GM21528 (cell line): Measurements from ENCODE around the gene STX8.
"Not testable (repeated sequence)": the region's sequence is repeated elsewhere in the genome, so short reads cannot be mapped to it uniquely, and the experiment has no call there.

Source experiments
- ATAC-seq: cut with Tn5 transposase; IDR thresholded peaks from one replicate; pipeline ENCODE4 v1.9.1; 2021; ENCODE audit warnings: mild to moderate bottlenecking, moderate library complexity; ENCODE audit not compliant: unreplicated experiment, low FRiP score

STX8 gene

DNA sequence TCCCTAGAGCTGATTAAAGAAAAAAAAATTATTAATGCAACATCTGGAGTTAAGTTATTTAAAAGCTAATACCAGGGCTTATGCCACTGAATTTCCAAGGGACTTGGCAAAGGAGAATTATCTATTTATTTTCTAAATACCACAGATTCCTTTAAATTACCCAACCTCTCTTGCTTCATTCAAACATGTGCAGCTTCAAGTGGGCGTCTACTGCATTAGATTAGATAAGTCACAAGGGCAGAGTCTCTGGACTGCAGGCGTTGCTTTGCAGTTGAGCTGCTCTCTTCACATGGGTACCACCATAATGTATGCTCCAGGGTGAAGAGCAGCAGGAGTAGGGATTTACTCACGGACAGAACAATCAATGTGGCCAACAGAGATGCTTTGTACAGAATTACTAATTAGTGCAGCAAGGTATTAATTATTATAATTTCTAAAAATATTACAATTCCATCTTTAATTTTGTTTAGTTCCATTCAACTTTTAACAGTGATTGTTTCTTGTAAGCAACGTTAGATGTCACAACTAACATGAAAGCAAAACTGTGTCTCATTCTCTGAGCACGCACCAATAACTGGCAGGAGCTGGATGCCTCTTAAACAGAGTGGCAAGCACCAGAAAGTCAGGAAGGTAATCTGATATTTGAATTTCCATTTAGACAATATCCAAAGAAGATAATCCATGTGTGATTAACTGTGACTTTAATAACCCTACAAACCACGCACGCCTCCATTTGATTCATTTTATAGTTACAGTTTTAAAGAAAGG is 214.2 kb downstream of the STX8 start:
- ATAC-seq: no peak

DNA sequence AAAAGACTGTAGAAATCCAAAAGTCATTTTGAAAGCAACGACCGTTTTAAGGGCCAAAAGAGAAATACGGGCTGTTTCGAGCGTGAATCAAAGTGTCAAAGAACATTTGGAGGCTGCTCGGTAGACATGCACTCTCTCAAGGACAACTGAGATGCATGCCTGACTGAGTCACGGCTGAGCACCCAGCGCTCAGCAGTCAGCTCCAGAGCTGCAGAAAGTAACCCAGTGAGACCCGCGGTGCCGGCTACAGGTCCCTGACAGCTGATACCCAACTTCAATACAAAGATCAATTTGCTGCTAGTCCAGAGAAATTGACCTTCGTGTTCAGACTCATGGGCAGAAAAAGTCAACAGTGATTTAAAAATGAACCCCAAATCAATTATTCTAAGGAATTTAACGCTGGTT is 214.9 kb downstream of the STX8 start:
- no peak for ATAC-seq

DNA sequence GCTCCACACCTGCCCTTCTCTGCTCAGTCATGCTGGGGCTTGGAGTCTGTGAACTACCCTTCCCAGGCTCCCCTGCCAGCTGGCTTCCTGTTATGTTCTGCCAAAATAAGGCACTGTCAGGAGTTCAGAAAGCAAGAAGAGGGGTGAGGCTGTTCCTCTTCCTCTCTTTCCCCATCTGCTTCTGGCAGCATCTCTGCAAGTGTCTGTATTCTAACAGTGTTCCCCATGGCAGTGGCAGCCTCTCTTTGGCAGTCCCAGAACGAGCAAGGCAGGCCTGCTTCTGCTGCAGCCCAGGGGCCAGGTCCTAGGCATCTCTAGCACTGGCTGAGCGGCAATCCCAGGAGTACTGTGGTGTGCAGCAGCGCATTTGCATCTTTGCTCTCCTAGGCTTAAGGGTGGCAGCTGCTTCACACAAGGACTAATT is 219.1 kb downstream of the STX8 start:
- ATAC-seq: no peak

DNA sequence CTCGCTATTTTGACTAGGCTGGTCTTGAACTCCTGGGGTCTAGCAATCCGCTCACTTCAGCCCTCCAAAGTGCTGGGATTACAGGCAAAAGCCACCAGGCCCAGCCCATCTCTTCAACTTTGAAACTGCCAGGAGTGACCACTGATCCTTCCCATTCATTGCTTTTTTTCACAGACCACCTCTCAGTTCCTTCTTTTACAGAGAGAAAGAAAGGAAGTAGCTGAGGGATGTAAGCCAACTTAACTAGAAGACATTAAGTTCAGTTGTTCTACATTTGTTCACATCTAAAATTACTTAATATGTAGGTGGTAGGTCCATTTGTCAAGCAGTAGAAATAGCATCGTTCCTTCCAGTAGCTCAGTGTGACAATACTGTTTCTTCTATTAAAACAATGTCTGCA is 219.8 kb downstream of the STX8 start:
- ATAC-seq: no peak

DNA sequence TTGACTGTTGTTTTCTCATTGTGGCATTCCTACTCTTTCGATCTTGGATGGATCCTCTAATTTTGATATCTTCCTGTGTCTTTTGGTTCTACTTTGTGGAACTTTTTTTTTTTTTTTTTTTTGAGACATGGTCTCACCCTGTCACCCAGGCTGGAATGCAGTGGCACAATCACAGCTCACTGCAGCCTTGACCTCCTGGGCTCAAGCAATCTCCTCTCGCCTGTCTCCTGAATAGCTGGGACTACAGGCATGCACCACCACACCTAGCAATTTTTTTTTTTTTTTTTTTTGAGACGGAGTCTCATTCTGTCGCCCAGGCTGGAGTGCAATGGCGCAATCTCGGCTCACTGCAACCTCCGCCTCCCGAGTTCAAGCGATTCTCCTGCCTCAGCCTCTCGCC is 220.4 kb downstream of the STX8 start:
- not testable (repeated sequence) for ATAC-seq

DNA sequence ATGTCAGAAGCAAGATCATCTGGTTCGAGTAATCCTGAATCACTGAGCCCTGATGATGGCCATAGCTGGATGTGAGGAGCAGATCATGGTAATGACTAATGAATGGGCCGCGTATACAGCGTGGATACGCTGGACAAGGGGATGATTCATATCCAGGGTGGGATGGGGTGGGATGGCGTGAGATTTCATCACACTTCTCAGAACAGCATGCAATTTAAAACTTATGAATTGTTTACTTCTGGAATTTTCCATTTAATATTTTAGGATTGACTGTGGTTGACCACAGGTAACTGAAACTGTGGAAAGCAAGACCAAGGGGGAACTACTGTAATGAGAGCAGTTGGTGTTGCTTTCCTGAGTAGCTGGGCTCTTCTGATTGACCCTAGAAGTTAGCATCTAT is 225.5 kb downstream of the STX8 start:
- ATAC-seq: no peak

DNA sequence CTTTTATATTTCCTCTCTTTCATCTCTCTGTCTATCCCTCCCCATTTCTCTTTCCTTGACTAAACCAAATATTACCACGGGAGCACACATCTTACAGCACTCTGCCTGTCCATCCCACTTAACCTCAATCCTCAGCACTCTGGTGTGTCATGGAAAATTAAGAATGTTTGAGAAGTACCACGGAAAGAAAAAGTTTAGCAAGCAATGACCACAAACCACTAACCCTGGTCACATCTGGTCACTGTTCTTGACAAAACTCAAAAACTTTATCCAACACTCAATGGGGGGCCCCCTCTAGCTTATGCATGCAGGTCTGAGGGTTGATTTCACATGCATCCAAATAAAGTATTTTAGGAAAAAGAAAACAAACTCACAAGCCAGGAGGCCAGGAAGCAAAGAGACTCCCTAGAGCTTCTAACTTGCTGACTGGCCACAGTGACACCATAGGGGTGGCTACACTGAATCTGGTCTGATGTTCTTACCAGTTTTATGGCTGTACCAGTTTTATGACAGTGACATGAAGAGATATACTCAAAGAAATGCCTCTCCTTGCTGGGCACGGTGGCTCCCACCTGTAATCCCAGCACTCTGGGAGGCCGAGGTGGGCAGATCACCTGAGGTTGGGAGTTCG is 229.2 kb downstream of the STX8 start:
- no peak for ATAC-seq

DNA sequence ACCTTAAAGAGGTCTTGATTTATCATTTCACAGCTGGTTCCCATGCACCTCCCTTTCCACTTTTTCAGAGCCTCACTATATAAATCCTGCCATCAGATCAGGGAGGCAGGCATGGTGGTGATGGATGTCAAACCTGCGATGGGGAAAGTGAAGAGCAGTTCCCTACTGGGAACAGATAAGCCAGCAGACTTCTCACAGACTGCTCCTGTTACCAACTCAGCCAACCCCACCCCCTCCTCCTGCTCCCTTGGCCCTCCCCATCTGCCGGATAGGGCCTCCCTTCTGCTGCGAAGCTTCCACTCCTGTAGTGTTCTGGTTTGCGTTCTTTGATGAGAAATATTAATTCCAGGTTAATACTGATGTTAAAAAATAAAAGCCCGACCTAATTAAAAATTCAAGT is 232.1 kb downstream of the STX8 start:
- no peak for ATAC-seq

DNA sequence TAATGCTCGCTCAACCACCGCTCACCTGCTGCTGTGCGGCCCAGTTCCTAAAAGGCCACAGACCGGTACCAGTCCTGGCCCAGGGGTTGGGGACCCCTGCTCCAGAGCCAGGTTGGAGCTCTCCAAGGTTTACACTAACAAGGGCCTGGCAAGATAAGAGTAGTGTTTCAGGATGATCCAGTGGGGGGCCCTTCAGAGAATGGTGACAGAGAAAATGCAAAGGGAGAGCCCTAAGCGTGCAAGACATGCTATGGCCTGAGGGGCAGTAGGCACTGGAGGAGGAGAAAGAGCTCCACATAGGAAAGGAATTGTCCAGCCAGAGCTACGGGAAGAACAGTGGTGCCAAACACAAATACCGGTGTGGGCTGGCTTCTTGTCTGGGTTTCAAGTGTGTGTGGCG is 233.4 kb downstream of the STX8 start:
- ATAC-seq: no peak

DNA sequence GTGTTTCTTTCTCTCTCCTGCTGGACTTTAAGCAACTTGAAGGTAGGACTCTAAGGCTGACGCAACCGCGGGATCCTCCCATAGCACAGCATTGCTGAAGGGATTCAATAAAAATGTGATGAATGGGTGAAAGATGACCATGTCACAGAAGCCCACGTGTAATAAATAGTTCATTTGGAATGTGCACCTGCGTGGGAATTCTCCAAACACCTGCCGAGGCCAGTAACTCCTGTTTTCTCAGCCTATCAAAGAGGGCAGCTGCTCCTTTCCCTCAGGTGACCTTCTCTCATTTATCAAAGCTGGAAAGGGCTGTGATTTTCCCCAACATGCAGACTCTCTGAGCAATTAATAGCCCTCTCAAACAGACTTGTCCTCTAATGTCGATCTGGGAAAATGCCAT is 235.7 kb downstream of the STX8 start:
- ATAC-seq: no peak

DNA sequence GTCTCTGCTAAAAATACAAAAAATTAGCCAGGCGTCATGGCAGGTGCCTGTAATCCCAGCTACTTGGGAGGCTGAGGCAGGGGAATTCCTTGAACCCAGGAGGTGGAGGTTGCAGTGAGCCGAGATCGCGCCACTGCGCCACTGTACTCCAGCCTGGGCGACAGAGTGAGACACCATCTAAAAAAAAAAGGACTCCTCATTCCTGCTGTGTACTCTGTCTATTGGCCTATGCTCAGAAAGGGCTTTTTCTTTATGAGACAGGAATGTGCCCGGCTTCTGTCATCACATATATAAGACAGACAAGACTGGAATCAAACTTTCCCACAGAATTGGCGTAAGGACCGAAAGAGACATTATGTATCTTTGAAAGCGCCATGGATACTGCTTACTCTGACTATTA is 236.1 kb downstream of the STX8 start:
- ATAC-seq: not testable (repeated sequence)

DNA sequence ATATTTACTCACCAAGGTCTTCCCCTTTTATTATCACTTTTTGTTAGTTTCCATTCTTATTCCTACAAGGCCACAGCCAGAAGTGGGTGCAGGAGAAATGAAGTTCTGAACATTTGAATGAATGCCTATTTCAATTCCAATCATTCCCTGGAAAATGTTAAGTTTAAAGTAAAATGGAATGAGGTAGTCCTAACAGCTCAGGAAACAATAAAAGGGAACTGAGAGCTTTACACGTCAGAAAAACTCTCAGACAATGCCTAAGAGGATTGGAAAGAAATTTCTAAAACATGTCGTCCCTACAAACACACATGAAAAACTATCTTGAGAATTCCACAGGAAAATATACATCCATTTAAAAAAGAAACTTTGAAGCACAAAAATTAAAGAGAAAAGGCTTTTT is 238.8 kb downstream of the STX8 start:
- ATAC-seq: no peak

DNA sequence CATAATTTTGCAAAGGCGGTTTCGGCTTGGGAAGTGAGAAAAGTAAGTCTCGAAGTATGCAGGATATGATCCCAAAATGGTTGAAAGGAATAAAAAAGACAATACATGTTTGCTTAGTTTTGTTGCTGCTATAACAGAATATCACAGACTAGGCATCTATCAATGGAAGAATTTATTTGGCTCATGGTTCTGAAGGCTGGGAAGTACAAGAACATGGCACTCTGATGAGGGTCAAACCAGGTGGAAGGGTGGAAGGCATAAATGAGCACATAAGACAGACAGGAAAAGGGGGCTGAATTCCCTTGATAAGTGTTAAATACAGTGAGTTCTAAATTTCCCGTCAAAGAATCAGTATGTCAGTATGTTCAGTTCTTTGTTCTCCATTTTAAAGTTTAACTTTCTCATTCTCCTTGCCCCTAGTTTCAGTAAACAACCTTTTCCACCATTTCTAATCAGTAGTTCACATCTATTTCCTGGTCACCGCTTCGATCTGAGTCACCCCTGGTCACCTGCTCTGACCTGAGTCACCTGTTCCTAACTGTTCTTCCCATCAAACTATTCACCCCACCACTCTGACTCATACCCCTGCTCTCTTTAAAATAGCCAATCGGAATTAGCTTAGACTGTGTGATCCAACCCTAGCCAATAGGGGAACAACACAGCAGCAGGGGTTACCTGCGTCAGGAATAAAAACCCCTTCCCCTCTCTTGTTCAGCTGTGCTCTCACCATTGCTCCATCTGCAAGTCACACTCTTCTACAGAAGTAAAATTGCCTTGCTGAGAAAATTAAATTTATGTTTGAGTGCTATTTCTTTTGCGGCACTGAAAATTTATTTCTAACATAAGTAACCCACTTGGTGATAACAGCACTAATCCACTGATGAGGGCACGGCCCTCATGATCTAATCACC is 240.8 kb downstream of the STX8 start:
- ATAC-seq: no peak

DNA sequence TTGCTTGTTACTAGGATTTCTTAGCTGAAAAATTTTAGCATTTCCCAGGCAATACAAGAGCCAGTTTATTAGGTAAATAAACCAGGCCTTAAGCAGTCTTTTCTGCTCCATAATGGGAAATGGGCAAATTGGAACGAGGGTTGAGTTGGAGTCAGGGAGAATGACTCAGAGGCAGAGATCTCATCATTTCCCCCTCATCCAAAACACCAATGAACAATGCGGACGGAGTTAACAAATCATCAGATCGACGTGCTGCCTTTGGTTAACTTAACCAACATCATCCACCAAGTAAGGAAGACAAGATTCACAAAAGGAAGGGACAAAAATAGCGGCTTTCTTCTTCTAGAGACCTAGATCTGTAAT is 243.5 kb downstream of the STX8 start:
- no peak for ATAC-seq

DNA sequence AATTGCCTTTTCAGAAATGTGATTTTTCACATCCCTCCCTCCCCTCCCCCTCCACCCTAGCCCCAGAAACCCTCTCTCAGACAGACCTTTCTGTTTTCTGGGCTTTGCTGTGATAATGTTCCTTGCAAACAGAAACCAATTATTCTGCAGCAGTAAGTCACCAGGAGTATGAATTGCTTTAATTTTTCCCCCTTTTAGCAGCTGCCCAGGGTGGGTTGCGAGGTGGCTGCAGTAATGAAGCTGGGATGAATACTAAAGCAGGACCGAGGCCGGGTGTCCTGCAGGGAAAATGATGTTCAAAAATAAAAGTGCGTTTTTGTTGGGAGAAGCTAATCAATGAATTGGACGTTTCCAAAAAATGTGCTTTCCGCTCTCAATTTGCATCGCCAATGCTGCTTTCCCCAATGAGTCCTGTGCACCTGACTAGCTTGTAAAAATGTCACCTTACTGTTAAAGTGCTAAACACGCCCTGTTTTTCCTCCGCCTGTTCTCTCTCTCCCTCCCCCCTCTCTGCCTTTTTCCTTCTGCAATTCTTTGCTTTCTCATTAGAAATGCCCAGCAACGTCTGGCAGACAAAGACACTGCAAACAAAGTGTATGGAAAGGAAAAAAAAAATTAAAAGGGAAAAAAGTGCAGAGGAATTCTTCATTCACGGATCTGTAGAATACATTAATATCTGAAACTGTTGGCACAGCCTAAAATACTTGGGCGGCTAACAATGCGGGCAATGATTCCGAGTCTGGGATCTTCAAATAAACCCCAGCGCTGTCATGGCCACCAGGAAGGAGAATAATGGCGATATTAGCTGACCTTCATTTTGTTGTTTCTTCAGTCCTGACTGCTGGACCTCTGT is 244.1 kb downstream of the STX8 start:
- ATAC-seq: no peak

DNA sequence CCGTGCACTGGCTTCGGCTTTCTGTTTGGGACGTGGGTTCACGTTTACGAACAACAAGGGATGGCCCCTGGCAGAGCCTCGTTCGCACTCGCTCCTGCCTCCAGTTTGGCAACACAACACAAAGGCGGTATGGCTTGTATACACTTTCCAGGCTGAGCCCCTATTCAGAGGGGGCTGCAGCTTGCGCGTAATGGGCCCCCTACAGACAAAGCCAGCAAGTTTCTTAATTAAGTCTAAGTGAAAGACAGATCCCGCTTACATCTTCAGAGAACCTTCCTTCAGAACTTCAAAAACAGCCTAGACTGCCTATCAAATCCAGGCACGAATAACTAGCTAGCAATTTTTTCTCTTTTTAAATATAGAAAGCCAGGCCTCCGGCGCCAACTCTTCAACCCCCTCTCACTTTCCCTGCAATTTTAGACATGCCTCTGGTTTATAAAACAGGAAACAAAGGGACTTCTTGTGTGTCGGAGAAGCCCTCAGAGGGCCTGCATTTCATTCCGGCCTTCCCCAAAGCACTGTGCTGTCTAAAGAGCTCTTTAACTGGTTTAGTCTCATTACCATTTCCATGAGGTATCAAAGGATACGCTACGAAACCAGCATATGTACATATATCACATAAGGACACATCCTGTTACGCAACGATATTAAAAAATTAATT is 244.9 kb downstream of the STX8 start:
- no peak for ATAC-seq

DNA sequence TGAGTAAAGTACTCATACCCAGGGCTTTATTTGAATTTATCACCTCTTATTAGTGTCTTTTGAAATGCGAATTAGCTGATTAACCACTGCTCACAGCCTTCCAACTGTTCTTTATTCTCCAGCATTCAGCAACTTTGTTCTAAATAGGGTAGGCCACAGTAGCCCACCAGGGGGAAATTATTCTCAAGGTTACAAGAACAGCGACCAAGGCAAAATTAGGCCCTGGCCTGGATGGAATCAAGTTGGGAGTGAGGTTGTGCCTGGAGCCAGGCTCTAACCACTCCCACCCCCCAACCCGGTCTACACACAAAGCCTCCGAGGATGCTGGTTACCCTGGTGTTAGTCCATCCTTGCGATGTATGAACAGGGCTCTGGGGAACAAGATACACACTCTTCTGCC is 245.5 kb downstream of the STX8 start:
- no peak for ATAC-seq

DNA sequence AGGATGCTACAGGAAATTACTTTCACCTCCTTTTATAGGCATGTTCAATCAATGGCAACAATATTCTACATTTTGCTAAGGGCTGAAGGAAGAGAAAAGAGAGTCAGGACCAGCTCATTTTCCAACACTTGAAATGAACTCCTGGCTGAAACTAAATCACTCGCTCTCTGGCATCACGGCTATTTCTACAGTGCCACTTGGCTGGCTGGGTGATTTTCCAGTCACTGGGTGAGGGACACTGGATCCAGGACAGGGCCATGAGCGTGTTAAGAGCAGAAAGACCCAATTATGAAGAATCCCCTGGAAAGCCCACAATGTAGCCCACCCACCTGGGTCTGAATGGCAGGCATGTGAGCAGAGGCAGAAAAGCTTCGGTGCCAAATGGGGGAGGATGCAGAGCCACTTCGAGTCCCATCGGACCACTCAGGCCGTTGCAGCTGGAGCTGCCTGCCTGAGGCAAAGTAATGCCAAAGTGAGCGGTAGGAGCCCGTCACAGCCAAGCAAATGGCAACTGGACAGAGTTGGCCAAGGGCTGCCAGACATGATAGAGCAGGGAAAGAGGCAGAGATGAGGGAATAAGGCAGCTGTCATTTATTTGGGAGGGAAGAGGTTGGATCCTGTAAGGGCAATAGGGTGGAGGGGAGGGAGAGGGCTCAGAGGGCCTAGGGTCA is 246.2 kb downstream of the STX8 start:
- ATAC-seq: no peak

DNA sequence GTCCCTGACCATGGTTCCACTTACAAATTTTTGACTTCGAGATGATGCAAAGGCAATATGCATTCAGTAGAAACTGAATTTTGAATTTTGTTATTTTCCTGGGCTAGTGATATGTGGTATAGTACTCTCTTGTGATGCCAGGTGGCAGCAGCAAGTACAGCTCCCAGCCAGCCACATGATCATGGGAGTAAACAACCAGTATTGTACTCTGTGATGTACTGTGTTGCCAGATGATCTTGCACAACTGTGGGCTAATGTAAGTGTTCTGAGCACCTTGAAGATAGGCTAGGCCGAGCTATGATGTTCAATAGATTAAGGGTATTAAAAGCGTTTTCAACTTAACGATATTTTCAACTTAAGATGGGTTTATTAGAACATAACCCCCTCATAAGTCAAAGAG is 250.8 kb downstream of the STX8 start:
- no peak for ATAC-seq
